DND-41 (cell line): ENCODE results near the gene ERVK3-1.

Source experiments
- ATAC-seq: fragments of 200-7000 bp; cut with Tn5 transposase; 3 replicates; pipeline ENCODE4 v1.9.1; 2021; ENCODE audit warnings: low read depth; ENCODE audit not compliant: insufficient read depth
- DNase-seq: peaks from one replicate; pipeline ENCODE4 v3.0.0-alpha.2; 2020
- H2AFZ ChIP-seq: 2 replicates; pipeline ENCODE4 v1.6.0; 2012; ENCODE audit warnings: low read depth, low read length
- H3K27ac ChIP-seq: 2 replicates; pipeline ENCODE4 v1.5.1; 2012; ENCODE audit warnings: low read length, inconsistent platforms
- H3K27me3 ChIP-seq: fragments of 200-600 bp; sonication (generic); 2 replicates; pipeline ENCODE4 v1.6.0; 2012; ENCODE audit warnings: low read length, mild to moderate bottlenecking, inconsistent platforms; ENCODE audit not compliant: insufficient read depth, poor library complexity
- H3K36me3 ChIP-seq: 2 replicates; pipeline ENCODE4 v1.5.1; 2012; ENCODE audit warnings: low read length, inconsistent platforms; ENCODE audit not compliant: insufficient read depth
- H3K4me1 ChIP-seq: 2 replicates; pipeline ENCODE4 v1.5.1; 2012; ENCODE audit warnings: mild to moderate bottlenecking, low read length; ENCODE audit not compliant: insufficient read depth
- H3K4me2 ChIP-seq: 2 replicates; pipeline ENCODE4 v1.6.0; 2012; ENCODE audit warnings: mild to moderate bottlenecking, moderate library complexity, low read length, inconsistent platforms; ENCODE audit not compliant: insufficient read depth
- H3K4me3 ChIP-seq, 2 experiments: fragments of 200-600 bp in 1 of 2; shearing (Covaris generic) in 1 of 2; 2 replicates each; pipeline ENCODE4 v1.5.1; 2012 to 2016; ENCODE audit warnings: inconsistent platforms in 2 of 2, low read length in 2 of 2, mild to moderate bottlenecking in 2 of 2, low read depth in 1 of 2, moderate library complexity in 1 of 2
- H3K79me2 ChIP-seq: 2 replicates; pipeline ENCODE4 v1.6.0; 2012; ENCODE audit warnings: low read length, inconsistent platforms; ENCODE audit not compliant: insufficient read depth
- H3K9ac ChIP-seq: 2 replicates; pipeline ENCODE4 v1.6.0; 2012; ENCODE audit warnings: low read depth, mild to moderate bottlenecking, inconsistent platforms, low read length, moderate library complexity
- H3K9me3 ChIP-seq: 2 replicates; pipeline ENCODE4 v1.5.1; 2012; ENCODE audit warnings: low read length, moderate library complexity, mild to moderate bottlenecking, inconsistent platforms; ENCODE audit not compliant: insufficient read depth, severe bottlenecking
- H4K20me1 ChIP-seq: 2 replicates; pipeline ENCODE4 v1.6.0; 2012; ENCODE audit warnings: low read length; ENCODE audit not compliant: insufficient read depth
- EZH2 ChIP-seq: IDR thresholded peaks from 3 replicates; pipeline ENCODE4 v1.6.1; 2012; ENCODE audit warnings: borderline replicate concordance, low read depth, mild to moderate bottlenecking, moderate library complexity, low read length, inconsistent platforms; ENCODE audit not compliant: severe bottlenecking
- TF ChIP-seq, protein P1 (sequence below): IDR thresholded peaks from 2 replicates; pipeline ENCODE4 v1.5.1; 2012; ENCODE audit warnings: borderline replicate concordance, low read length, moderate library complexity, mild to moderate bottlenecking; ENCODE audit not compliant: poor library complexity, severe bottlenecking; ENCODE audit errors: extremely low read depth

ERVK3-1 gene

DNA sequence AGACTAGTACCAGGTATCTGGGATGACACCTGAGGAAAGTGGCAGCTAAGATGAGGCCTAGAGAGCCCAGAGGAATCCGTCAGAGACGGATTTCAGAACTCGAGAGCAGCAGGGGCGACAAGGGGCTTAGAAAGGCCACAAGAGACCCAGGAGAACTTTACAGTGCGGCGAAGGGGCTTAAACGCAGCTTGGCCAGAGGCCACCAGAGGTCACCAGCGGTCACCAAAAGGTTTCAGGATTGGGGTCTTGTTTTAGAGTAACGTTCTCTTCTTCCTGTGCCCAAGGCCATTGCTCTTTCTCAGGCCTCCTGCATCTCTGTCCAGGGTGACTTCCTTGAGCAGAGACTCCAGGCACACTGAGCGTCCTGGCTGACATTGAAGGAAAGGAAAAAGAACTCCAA lies 23.8 kb downstream of the ERVK3-1 start:
- Histone ChIP-seq H3K4me2 (peak overlapping the region; percentile 19; the same call in 1 of the 2 replicates), H3K27ac (no peak overlapping the region), H3K4me1 (peaks cover 39% of the 10 kb centered on the region), H3K36me3 (0 out of 2 replicates have a peak, but pooled peaks cover 3% of the 10 kb centered on the region), H3K4me3 (no peak overlapping the region), H3K9me3 (no peaks in the 10 kb centered on the region), H3K9ac (no peak overlapping the region), H3K27me3 (no peaks in the 10 kb centered on the region), H3K79me2 (peaks cover 32% of the 10 kb centered on the region), H4K20me1 (no peaks in the 10 kb centered on the region), H2AFZ (no peak overlapping the region)
- TF ChIP-seq, protein P1, sequence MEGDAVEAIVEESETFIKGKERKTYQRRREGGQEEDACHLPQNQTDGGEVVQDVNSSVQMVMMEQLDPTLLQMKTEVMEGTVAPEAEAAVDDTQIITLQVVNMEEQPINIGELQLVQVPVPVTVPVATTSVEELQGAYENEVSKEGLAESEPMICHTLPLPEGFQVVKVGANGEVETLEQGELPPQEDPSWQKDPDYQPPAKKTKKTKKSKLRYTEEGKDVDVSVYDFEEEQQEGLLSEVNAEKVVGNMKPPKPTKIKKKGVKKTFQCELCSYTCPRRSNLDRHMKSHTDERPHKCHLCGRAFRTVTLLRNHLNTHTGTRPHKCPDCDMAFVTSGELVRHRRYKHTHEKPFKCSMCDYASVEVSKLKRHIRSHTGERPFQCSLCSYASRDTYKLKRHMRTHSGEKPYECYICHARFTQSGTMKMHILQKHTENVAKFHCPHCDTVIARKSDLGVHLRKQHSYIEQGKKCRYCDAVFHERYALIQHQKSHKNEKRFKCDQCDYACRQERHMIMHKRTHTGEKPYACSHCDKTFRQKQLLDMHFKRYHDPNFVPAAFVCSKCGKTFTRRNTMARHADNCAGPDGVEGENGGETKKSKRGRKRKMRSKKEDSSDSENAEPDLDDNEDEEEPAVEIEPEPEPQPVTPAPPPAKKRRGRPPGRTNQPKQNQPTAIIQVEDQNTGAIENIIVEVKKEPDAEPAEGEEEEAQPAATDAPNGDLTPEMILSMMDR: peak; percentile 69
- TF ChIP-seq EZH2: no peak
- peak; percentile 44 for DNase-seq
- ATAC-seq: no peak

DNA sequence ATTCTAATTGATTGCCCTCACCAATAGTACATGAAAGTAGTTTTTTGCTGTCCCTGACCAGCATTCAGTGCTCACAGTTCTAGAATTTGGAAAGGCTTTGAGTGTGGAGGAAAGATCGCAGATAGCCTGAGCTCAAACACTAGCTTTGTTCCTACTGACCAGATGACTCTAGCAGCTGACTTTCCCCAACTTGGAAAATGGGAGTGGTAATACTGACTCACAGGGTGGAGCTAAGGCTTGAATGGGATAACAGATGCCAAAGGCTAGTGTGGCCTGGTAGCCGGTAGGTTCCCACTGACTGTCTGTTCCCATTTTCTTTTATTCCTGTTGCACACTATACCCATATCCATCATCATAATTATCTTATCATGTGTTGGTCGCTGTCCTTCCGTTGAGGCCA lies 25.3 kb downstream of the ERVK3-1 start:
- Histone ChIP-seq H3K4me3 (no peak overlapping the region), H2AFZ (no peak overlapping the region), H3K36me3 (peaks cover 8% of the 10 kb centered on the region), H3K9me3 (no peaks in the 10 kb centered on the region), H3K9ac (no peak overlapping the region), H3K4me2 (no peak overlapping the region), H3K27me3 (no peaks in the 10 kb centered on the region), H3K27ac (no peak overlapping the region), H4K20me1 (no peaks in the 10 kb centered on the region), H3K4me1 (peaks cover 32% of the 10 kb centered on the region), H3K79me2 (peaks cover 21% of the 10 kb centered on the region)
- no peak for TF ChIP-seq EZH2
- TF ChIP-seq, protein P1: no peak
- ATAC-seq (no peak), DNase-seq (no peak)

DNA sequence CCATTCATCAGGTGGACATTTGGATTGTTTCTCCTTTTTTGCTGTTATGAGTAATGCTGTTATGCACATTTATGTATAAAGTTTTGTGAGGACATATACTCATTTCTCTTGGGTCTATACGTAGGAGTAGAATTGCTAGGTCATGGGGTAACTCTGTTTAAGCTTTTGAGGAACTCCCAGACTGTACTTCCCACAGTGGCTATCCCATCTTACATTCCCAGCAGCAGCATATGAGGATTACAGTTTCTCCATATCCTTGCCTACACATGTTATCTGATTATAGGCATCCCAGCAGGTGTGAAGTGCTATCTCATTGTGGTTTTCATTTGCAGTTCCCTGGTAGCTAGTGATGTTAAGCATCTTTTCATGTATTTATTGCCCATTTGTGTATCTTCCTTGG lies 27.5 kb downstream of the ERVK3-1 start:
- ATAC-seq (no peak), DNase-seq (no peak)
- no peak overlapping the region for H3K9ac ChIP-seq
- no peaks in the 10 kb centered on the region for H3K9me3 ChIP-seq
- H3K4me2 ChIP-seq: no peak overlapping the region
- no peak overlapping the region for H3K27ac ChIP-seq
- no peaks in the 10 kb centered on the region for H3K27me3 ChIP-seq
- H2AFZ ChIP-seq: no peak overlapping the region
- no peaks in the 10 kb centered on the region; the same call in 1 of the 2 replicates for H3K79me2 ChIP-seq
- H3K36me3 ChIP-seq: peaks cover 21% of the 10 kb centered on the region
- peaks cover 16% of the 10 kb centered on the region for H3K4me1 ChIP-seq
- no peaks in the 10 kb centered on the region for H4K20me1 ChIP-seq
- TF ChIP-seq, protein P1: no peak
- no peak for TF ChIP-seq EZH2
- no peak overlapping the region for H3K4me3 ChIP-seq

DNA sequence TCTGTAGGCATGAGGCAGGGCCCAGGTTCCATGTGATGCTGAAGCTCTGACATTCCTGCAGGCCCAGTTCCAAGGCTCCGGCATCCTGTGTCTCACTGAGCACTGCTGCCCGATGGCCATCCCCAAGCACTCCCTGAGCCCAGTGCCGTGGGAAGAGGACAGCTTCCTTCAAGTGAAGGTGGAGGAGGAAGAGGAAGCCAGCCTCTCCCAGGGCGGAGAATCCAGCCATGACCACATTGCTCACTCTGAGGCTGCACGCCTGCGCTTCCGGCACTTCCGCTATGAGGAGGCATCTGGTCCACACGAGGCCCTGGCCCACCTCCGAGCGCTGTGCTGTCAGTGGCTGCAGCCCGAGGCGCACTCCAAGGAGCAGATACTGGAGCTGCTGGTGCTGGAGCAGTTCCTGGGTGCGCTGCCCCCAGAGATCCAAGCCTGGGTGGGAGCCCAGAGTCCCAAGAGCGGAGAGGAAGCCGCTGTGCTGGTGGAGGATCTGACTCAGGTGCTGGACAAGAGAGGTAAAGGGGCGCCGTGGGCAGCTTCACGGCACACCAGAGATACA lies 29.6 kb downstream of the ERVK3-1 start:
- H3K9me3 ChIP-seq: no peaks in the 10 kb centered on the region
- TF ChIP-seq EZH2: no peak
- TF ChIP-seq, protein P1: no peak
- H3K36me3 ChIP-seq: peaks cover 42% of the 10 kb centered on the region
- H3K4me1 ChIP-seq: no peaks in the 10 kb centered on the region
- no peak overlapping the region for H3K4me3 ChIP-seq
- ATAC-seq: no peak
- no peak for DNase-seq
- no peaks in the 10 kb centered on the region; the same call in 1 of the 2 replicates for H3K79me2 ChIP-seq
- no peaks in the 10 kb centered on the region for H3K27me3 ChIP-seq
- H3K9ac ChIP-seq: no peak overlapping the region
- peaks cover 4% of the 10 kb centered on the region; the same call in 1 of the 2 replicates for H4K20me1 ChIP-seq
- H3K4me2 ChIP-seq: no peak overlapping the region
- H2AFZ ChIP-seq: no peak overlapping the region
- H3K27ac ChIP-seq: no peak overlapping the region
